ENCODE results near the gene PRSS27. TPM values are rescaled to one million over a fixed set of nuclear protein-coding genes. Genes with fewer than 3 reads are reported as not detected.

The PRSS27 gene
- total and polyA plus RNA-seq, 2 of the 4 experiments (the other 2 are of a cell fraction): under 0.01 to 0.58 TPM

- TF ChIP-seq RCOR1 (IDR thresholded peaks at IDR 0.05; ENCODE audit: insufficient replicate concordance, low read length): no peak
Measured at GRCh38 chr16:2765462-2766404, 45.7 kb upstream of the PRSS27 start (continued).

DNA sequence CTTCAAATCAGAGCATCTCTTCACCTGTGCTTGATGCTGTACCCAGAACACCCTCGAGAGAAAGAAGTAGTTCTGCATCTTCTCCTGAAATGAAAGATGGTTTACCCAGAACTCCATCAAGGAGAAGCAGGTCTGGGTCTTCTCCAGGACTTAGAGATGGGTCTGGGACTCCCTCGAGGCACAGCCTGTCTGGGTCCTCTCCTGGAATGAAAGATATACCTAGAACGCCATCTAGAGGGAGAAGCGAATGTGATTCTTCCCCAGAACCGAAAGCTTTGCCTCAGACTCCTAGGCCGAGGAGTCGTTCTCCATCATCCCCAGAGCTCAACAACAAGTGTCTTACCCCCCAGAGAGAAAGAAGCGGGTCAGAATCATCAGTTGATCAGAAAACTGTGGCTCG, 44.7 kb upstream of the PRSS27 start:
- no TSS peak for BruUV-seq (replicated peaks)
- Histone ChIP-seq H2BK120ac (ENCODE audit: low read depth, low read length) (no peak overlapping the region), H2AK9ac (replicated peaks; ENCODE audit: low read depth, low read length, poor library complexity) (no peak overlapping the region), H3K36me3 (ENCODE audit: control insufficient read depth, insufficient read depth, low read length) (peaks cover 91% of the 10 kb centered on the region), H3K27me3 (ENCODE audit: control insufficient read depth, insufficient read depth, low read length) (no peaks in the 10 kb centered on the region), H2AFZ (replicated peaks; ENCODE audit: low read length, poor library complexity) (no peak overlapping the region), H3K4me2 (ENCODE audit: low read depth, low read length) (no peak overlapping the region), H2BK20ac (ENCODE audit: low read depth, low read length) (no peak overlapping the region), H2BK15ac (ENCODE audit: low read depth, low read length) (no peak overlapping the region), H3K4ac (ENCODE audit: low read depth, low read length) (no peak overlapping the region), H3K79me1 (ENCODE audit: low read depth in 1 of 2, low read length in 2 of 2) (peaks cover 53 to 90% of the 10 kb centered on the region in 2 experiments), H4K91ac (ENCODE audit: insufficient read depth, low read depth, low read length) (no peak overlapping the region), H3K56ac (ENCODE audit: extremely low read depth, insufficient read depth, low read length) (no peak overlapping the region), H3K4me3 (ENCODE audit: insufficient read depth, low read depth, low read length) (no peak overlapping the region), H3K23ac (ENCODE audit: low read depth, low read length) (no peak overlapping the region), H3K9ac (ENCODE audit: low read depth, low read length) (no peak overlapping the region), H3K14ac (replicated peaks; ENCODE audit: low read depth, low read length) (no peak overlapping the region), H3K27ac (ENCODE audit: insufficient read depth, low read length) (no peak overlapping the region), H4K5ac (ENCODE audit: low read depth, low read length) (no peak overlapping the region), H2AK5ac (ENCODE audit: low read depth, low read length) (no peak overlapping the region), H2BK5ac (ENCODE audit: low read depth, low read length, poor library complexity, severe bottlenecking) (no peak overlapping the region), H3K9me1 (ENCODE audit: insufficient read depth, low read length) (no peaks in the 10 kb centered on the region), H3K18ac (ENCODE audit: low read depth, low read length) (no peak overlapping the region), H4K8ac (ENCODE audit: low read depth in 2 of 2, low read length in 2 of 2) (no peak overlapping the region), H3K4me1 (ENCODE audit: control insufficient read depth, insufficient read depth, low read length) (no peaks in the 10 kb centered on the region), H3K9me3 (ENCODE audit: control insufficient read depth, insufficient read depth, low read length) (no peaks in the 10 kb centered on the region; the same call in 1 of the 2 replicates), H4K20me1 (ENCODE audit: insufficient read depth, low read length) (peaks cover 81% of the 10 kb centered on the region)
- ATAC-seq (ENCODE audit: low read depth) (no peak), DNase-seq (no peak)
- intact Hi-C loops (cut with micrococcal nuclease) (no loop called here), dilution Hi-C loops (cut with HindIII; ENCODE audit: low sequenced_read_pairs, unreplicated experiment) (no loop called here), in situ Hi-C loops (cut with MboI; ENCODE audit: low sequenced_read_pairs) (no loop called here)
- ChIA-PET POLR2A (ENCODE audit: unreplicated experiment) (no interaction called here), CTCF (no interaction called here)
- 100% methylated on average over 2 of the region's 9 CpGs; no CpG with 5 or more reads in 1 of the 2 experiments for WGBS, 2 experiments (ENCODE audit: extremely low coverage in 2 of 2, insufficient read length in 1 of 2)
- no peak for TF ChIP-seq NFE2L2 (IDR thresholded peaks at IDR 0.05; ENCODE audit: low read depth, low read length)
- TF ChIP-seq USF2 (IDR thresholded peaks at IDR 0.05; ENCODE audit: low read depth, low read length): no peak
